ENCODE results near the gene LECT2. TPM values are rescaled to one million over a fixed set of nuclear protein-coding genes. Genes with fewer than 3 reads are reported as not detected.

The LECT2 gene
- total and polyA plus RNA-seq, 10 of the 15 experiments (the other 5 are each of a cell fraction or from before 2014, with no cell fraction given): not detected

DNA sequence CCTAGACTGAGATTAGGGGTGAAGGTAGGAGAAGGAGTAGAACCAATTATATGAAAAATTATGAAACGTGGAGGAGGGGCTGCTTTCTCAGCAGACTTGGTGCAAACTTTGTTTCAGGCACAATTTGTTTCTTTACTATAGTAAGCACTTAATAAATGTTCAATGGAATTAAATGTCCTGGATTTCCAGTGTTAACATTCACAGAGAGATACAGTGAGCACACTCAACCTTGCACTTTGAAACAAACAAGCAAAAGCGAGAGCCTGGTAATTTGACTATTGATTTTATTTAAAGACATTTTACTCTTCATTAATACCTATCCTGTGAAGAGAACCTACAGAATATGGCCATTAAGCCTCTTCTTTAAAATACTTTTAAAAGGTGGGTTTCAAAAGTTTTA is 933 bp downstream of the LECT2 start:
- TF ChIP-seq, protein P1, sequence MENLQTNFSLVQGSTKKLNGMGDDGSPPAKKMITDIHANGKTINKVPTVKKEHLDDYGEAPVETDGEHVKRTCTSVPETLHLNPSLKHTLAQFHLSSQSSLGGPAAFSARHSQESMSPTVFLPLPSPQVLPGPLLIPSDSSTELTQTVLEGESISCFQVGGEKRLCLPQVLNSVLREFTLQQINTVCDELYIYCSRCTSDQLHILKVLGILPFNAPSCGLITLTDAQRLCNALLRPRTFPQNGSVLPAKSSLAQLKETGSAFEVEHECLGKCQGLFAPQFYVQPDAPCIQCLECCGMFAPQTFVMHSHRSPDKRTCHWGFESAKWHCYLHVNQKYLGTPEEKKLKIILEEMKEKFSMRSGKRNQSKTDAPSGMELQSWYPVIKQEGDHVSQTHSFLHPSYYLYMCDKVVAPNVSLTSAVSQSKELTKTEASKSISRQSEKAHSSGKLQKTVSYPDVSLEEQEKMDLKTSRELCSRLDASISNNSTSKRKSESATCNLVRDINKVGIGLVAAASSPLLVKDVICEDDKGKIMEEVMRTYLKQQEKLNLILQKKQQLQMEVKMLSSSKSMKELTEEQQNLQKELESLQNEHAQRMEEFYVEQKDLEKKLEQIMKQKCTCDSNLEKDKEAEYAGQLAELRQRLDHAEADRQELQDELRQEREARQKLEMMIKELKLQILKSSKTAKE (IDR thresholded peaks at IDR 0.05; ENCODE audit: low read depth, poor library complexity, severe bottlenecking): no peak
- TF ChIP-seq TCF7 (IDR thresholded peaks at IDR 0.05; ENCODE audit: borderline replicate concordance): no peak
- TF ChIP-seq, protein P2, sequence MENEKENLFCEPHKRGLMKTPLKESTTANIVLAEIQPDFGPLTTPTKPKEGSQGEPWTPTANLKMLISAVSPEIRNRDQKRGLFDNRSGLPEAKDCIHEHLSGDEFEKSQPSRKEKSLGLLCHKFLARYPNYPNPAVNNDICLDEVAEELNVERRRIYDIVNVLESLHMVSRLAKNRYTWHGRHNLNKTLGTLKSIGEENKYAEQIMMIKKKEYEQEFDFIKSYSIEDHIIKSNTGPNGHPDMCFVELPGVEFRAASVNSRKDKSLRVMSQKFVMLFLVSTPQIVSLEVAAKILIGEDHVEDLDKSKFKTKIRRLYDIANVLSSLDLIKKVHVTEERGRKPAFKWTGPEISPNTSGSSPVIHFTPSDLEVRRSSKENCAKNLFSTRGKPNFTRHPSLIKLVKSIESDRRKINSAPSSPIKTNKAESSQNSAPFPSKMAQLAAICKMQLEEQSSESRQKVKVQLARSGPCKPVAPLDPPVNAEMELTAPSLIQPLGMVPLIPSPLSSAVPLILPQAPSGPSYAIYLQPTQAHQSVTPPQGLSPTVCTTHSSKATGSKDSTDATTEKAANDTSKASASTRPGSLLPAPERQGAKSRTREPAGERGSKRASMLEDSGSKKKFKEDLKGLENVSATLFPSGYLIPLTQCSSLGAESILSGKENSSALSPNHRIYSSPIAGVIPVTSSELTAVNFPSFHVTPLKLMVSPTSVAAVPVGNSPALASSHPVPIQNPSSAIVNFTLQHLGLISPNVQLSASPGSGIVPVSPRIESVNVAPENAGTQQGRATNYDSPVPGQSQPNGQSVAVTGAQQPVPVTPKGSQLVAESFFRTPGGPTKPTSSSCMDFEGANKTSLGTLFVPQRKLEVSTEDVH (IDR thresholded peaks at IDR 0.05; ENCODE audit: low read depth, partially characterized antibody): no peak
- no peak for TF ChIP-seq NFIC (IDR thresholded peaks at IDR 0.05; ENCODE audit: low read depth, low read length)
- TF ChIP-seq ZZZ3 (IDR thresholded peaks at IDR 0.05; ENCODE audit: control insufficient read depth, insufficient read length, low read depth): no peak
- TF ChIP-seq, protein P3, sequence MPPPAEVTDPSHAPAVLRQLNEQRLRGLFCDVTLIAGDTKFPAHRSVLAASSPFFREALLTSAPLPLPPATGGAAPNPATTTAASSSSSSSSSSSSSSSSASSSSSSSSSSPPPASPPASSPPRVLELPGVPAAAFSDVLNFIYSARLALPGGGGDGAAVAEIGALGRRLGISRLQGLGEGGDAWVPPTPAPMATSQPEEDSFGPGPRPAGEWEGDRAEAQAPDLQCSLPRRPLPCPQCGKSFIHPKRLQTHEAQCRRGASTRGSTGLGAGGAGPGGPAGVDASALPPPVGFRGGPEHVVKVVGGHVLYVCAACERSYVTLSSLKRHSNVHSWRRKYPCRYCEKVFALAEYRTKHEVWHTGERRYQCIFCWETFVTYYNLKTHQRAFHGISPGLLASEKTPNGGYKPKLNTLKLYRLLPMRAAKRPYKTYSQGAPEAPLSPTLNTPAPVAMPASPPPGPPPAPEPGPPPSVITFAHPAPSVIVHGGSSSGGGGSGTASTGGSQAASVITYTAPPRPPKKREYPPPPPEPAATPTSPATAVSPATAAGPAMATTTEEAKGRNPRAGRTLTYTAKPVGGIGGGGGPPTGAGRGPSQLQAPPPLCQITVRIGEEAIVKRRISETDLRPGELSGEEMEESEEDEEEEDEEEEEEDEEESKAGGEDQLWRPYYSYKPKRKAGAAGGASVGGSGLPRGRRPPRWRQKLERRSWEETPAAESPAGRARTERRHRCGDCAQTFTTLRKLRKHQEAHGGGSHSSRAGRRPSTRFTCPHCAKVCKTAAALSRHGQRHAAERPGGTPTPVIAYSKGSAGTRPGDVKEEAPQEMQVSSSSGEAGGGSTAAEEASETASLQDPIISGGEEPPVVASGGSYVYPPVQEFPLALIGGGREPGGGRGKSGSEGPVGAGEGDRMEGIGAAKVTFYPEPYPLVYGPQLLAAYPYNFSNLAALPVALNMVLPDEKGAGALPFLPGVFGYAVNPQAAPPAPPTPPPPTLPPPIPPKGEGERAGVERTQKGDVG (CRISPR knock-in tag; IDR thresholded peaks at IDR 0.05): no peak
- no peak for TF ChIP-seq POLR2A (IDR thresholded peaks at IDR 0.05; ENCODE audit: low read depth, low read length)
- TF ChIP-seq RELA (IDR thresholded peaks at IDR 0.05; ENCODE audit: borderline replicate concordance, partially characterized antibody): no peak
- TF ChIP-seq, protein P4, sequence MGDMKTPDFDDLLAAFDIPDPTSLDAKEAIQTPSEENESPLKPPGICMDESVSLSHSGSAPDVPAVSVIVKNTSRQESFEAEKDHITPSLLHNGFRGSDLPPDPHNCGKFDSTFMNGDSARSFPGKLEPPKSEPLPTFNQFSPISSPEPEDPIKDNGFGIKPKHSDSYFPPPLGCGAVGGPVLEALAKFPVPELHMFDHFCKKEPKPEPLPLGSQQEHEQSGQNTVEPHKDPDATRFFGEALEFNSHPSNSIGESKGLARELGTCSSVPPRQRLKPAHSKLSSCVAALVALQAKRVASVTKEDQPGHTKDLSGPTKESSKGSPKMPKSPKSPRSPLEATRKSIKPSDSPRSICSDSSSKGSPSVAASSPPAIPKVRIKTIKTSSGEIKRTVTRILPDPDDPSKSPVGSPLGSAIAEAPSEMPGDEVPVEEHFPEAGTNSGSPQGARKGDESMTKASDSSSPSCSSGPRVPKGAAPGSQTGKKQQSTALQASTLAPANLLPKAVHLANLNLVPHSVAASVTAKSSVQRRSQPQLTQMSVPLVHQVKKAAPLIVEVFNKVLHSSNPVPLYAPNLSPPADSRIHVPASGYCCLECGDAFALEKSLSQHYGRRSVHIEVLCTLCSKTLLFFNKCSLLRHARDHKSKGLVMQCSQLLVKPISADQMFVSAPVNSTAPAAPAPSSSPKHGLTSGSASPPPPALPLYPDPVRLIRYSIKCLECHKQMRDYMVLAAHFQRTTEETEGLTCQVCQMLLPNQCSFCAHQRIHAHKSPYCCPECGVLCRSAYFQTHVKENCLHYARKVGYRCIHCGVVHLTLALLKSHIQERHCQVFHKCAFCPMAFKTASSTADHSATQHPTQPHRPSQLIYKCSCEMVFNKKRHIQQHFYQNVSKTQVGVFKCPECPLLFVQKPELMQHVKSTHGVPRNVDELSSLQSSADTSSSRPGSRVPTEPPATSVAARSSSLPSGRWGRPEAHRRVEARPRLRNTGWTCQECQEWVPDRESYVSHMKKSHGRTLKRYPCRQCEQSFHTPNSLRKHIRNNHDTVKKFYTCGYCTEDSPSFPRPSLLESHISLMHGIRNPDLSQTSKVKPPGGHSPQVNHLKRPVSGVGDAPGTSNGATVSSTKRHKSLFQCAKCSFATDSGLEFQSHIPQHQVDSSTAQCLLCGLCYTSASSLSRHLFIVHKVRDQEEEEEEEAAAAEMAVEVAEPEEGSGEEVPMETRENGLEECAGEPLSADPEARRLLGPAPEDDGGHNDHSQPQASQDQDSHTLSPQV (IDR thresholded peaks at IDR 0.05): no peak
- no peak for TF ChIP-seq RCOR1 (conservative IDR thresholded peaks at IDR 0.05; ENCODE audit: low read depth, low read length)
- TF ChIP-seq CREM (IDR thresholded peaks at IDR 0.05; ENCODE audit: low read depth): no peak
- ChIA-PET POLR2A (interaction anchor here (0.6 kb wide), 1 partner anchor 230 kb away, joined by 9 read pairs; no protein-coding TSS in a partner anchor), CTCF (interaction anchor here (2.0 kb wide), 1 partner anchor 9 kb away, joined by 6 read pairs; no protein-coding TSS in a partner anchor), SMC1A (ENCODE audit: uncharacterized antibody, unreplicated experiment) (no interaction called here), RAD21 (ENCODE audit: unreplicated experiment) (no interaction called here)
- Histone ChIP-seq H3K27me3 (replicated peaks in 1 of 2; ENCODE audit: control insufficient read depth in 2 of 2, insufficient read depth in 2 of 2, low read length in 1 of 2) (no peaks in the 10 kb centered on the region; a peak in 1 of 4 replicates), H4K20me1 (ENCODE audit: control insufficient read depth, insufficient read depth) (no peaks in the 10 kb centered on the region), H2AFZ (ENCODE audit: control insufficient read depth, low read depth, low read length) (no peak overlapping the region), H3K4me1 (ENCODE audit: control insufficient read depth, insufficient read depth, low read length) (no peaks in the 10 kb centered on the region), H3K4me3 (no peak overlapping the region), H3K79me2 (ENCODE audit: control insufficient read depth, insufficient read depth, low read length) (no peaks in the 10 kb centered on the region), H3K36me3 (ENCODE audit: control insufficient read depth in 2 of 2, insufficient read depth in 2 of 2, low read length in 1 of 2) (no peaks in the 10 kb centered on the region), H3K4me2 (ENCODE audit: control insufficient read depth, insufficient read depth) (no peak overlapping the region), H3K9ac (ENCODE audit: control insufficient read depth, insufficient read depth, low read length) (no peak overlapping the region), H3K9me3 (replicated peaks; ENCODE audit: control insufficient read depth, insufficient read depth, low read length) (no peaks in the 10 kb centered on the region; the same call in 2 of the 3 replicates), H3K27ac (ENCODE audit: control insufficient read depth, insufficient read depth) (no peak overlapping the region)
- FAIRE-seq: no peak
- BruUV-seq (replicated peaks): no TSS peak
- ATAC-seq: no peak
- in situ Hi-C loops (cut with MboI): no loop called here
- no peak for DNase-seq (ENCODE audit: low read depth, low spot score)
- intact Hi-C loops (cut with micrococcal nuclease; ENCODE audit: unreplicated experiment): no loop called here
- WGBS (ENCODE audit: insufficient coverage, insufficient replicate concordance, low lambda C conversion rate, missing lambda C conversion rate): 48% methylated on average over 2 of the region's 2 CpGs
